Skeletal muscle tissue (tissue), 4 donors: Measurements from ENCODE around the gene RGS14. TPM values are rescaled to one million over a fixed set of nuclear protein-coding genes. Genes with fewer than 3 reads are reported as not detected.

Experiments used
- H3K27ac ChIP-seq: one replicate; pipeline ENCODE4 v1.7.0; 2013; ENCODE audit warnings: mild to moderate bottlenecking, low read depth, low read length, inconsistent platforms
- H3K27me3 ChIP-seq, 3 donors: one replicate each; pipeline ENCODE4 v1.7.0; 2013; ENCODE audit warnings: low read length in 3 of 3; ENCODE audit not compliant: control insufficient read depth in 3 of 3, insufficient read depth in 3 of 3
- H3K36me3 ChIP-seq, 3 donors: one replicate each; pipeline ENCODE4 v1.7.0; 2013; ENCODE audit warnings: low read length in 3 of 3; ENCODE audit not compliant: control insufficient read depth in 3 of 3, insufficient read depth in 3 of 3
- H3K4me1 ChIP-seq, 3 donors: one replicate each; pipeline ENCODE4 v1.7.0; 2013; ENCODE audit warnings: low read length in 3 of 3, mild to moderate bottlenecking in 3 of 3; ENCODE audit not compliant: control insufficient read depth in 3 of 3, insufficient read depth in 3 of 3
- H3K4me3 ChIP-seq, 3 donors: one replicate each; pipeline ENCODE4 v1.7.0; 2013; ENCODE audit warnings: low read length in 3 of 3
- H3K9ac ChIP-seq, 3 donors: one replicate each; pipeline ENCODE4 v1.7.0; 2013; ENCODE audit warnings: low read length in 3 of 3, mild to moderate bottlenecking in 3 of 3, moderate library complexity in 2 of 3, low read depth in 1 of 3
- H3K9me3 ChIP-seq, 3 donors: one replicate each; pipeline ENCODE4 v1.7.0; 2013; ENCODE audit warnings: low read length in 3 of 3; ENCODE audit not compliant: control insufficient read depth in 3 of 3
- total RNA-seq: library from RNA; depleted of rRNA; stranded (reverse); fragments of >200 nt; gene quantifications from one replicate; pipeline ENCODE4 v1.2.3, GENCODE V29; 2014
- donor health status: Osteomylitis.

Gene RGS14
- total RNA-seq, 1 donor from 2014 or later: 12.5 TPM

DNA sequence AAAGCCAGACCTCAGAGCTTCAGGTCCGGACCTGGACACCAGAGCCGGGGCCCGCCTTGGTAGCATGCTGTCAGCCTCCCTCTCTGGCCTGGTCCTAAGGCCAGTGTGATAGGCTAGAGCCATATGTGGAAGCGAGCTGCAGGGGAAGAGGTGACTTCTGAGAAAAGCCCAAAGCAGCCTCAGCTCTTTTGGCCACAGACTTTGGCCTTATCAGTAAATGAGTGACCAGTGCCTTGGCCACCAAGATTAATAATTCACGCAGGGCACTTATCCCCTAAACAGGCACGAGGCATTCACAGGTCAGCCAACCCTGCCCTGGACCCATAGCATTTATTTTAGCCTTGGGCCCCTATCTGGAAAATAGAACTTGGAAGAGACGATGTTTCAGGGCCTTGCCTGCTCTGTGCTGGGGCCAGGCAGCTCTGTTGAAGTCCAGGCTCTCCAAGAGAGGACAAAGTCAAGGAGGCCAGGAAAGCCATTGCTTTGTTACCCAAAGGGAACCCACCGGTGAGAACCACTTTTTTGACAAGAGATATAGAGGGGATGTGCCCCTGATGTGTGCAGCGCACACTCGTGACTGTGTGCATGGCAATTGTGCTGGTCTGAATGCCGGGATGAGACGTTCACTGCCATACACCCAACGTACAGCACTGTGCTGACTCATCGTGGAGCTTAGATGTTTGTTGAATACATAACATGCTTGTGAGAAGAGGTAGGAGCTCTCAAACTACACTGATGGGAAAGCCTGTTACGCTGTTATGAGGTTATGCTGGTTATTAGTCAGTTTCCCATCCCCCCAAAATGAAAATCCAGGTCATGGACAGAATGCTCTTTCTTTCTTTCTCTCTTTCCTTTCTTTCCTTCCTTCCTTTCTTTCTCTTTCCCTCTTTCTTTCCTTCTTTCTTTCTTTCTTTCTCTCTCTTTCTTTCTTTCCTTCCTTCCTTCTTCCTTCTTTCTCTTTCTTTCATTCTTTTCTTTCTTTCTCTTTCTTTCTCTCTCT, 21.5 kb downstream of the RGS14 start:
- Histone ChIP-seq H3K27me3 (peaks cover 0 to 15% (median 3%) of the 10 kb centered on the region in 3 donors), H3K27ac (no peak overlapping the region), H3K4me3 (no peak overlapping the region), H3K4me1 (peaks cover 8 to 18% (median 12%) of the 10 kb centered on the region in 3 donors), H3K9me3 (no peaks in the 10 kb centered on the region), H3K9ac (no peak overlapping the region), H3K36me3 (no peaks in the 10 kb centered on the region)

DNA sequence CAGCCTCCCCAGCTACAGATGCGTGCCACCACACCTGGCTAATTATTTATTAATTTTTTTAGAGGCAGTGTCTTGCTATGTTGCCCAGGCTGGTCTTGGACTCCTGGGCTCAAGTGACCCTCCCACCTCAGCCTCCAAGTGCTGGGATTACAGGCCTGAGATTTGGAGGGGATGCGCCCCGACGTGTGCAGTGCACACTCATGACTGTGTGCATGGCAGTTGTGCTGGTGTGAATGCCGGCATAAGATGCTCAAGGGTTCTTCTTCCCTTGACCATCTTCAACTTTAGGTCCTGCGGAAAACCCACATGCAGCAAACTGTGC, 23.0 kb downstream of the RGS14 start:
- H3K36me3 ChIP-seq: no peaks in the 10 kb centered on the region
- no peak overlapping the region for H3K9ac ChIP-seq
- peaks cover 0 to 15% (median 9%) of the 10 kb centered on the region in 3 donors for H3K27me3 ChIP-seq
- no peak overlapping the region for H3K4me3 ChIP-seq
- H3K4me1 ChIP-seq: peaks cover 8 to 18% (median 12%) of the 10 kb centered on the region in 3 donors
- H3K9me3 ChIP-seq: no peaks in the 10 kb centered on the region
- H3K27ac ChIP-seq: no peak overlapping the region

DNA sequence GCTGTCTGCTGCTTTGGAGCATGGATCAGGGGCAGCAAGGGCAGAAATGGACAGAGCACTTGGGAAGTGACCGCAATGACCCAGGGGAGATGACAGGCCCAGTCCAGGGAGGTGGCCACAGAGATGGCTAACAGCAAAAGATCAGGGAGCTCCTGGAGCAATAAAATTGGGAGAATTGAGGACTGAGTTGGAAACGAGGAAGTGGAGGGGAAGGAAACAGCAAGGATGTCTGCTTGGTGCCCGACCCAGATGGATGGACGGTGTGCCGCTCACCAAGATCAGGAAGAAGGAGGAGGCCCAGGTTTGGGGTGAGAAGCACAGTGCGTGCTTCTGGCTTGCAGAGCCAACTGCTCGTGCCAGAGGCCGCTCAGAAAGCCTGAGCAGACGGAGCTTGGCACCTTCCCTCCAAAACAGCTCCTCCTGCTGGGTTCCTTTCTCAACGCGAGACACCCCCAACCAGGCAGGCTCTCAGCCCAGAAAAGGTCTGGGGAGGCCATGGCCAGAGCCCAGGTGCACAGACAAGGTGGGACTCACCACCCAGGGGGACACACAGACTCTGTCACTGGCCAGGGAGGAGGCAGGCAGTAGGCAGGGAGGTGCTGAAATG, 24.8 kb downstream of the RGS14 start:
- H3K4me3 ChIP-seq: no peak overlapping the region
- peaks cover 8 to 18% (median 12%) of the 10 kb centered on the region in 3 donors for H3K4me1 ChIP-seq
- H3K27me3 ChIP-seq: peaks cover 0 to 17% (median 9%) of the 10 kb centered on the region in 3 donors
- H3K36me3 ChIP-seq: no peaks in the 10 kb centered on the region
- H3K27ac ChIP-seq: no peak overlapping the region
- H3K9me3 ChIP-seq: no peaks in the 10 kb centered on the region
- H3K9ac ChIP-seq: peak overlapping the region in 1 of 3 donors; percentile 20

DNA sequence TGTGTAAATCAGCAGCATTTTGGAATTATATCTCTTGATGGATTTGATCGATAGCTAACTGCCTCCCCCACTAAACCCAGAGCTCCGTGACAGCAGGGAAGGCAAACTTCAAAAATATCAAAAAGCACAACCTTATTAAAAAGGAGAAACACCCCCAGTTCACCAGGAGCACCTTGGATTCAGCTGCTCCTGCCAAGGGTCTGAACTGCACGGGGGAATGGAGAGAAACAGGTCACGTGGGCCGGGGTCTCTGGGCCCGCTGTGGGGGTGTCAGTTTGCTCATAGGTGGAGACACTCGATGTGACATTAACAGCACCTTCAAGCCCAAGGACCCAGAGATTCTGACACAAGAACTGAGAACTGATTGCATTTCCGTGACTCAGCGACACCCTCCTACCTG, 25.5 kb downstream of the RGS14 start:
- Histone ChIP-seq H3K27me3 (peaks cover 0 to 17% (median 9%) of the 10 kb centered on the region in 3 donors), H3K36me3 (no peaks in the 10 kb centered on the region), H3K27ac (no peak overlapping the region), H3K9ac (no peak overlapping the region), H3K4me1 (peaks cover 8 to 18% (median 12%) of the 10 kb centered on the region in 3 donors), H3K9me3 (no peaks in the 10 kb centered on the region), H3K4me3 (no peak overlapping the region)

DNA sequence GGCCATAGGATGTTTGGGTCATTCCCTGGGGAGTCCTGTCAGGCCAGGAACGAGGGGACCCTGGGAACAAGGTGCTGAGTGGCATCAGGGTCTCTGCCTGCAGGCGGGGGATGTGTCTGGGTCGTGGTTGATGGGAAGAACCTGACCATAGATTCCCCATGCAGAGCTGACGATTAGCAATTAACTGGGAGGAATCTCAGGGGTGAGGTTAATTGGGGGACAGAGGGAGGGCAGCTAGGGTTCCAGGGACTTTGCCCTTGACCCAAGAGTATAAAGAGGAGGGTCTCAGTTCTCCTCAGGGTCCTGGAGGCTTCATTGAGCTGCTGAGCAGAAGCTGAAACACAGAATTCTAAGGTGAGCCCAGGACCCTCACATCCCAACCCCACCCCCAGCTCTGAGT, 26.4 kb downstream of the RGS14 start, which contains the start of gene SLC34A1:
TSS of gene SLC34A1 (plus strand) at position 301 of the 400 bp plus-strand sequence. CDS start 1,308 bp downstream, outside the sequence.
- no peaks in the 10 kb centered on the region for H3K36me3 ChIP-seq
- H3K27me3 ChIP-seq: peaks cover 0 to 17% (median 9%) of the 10 kb centered on the region in 3 donors
- H3K4me3 ChIP-seq: no peak within 1 kb of the TSS

DNA sequence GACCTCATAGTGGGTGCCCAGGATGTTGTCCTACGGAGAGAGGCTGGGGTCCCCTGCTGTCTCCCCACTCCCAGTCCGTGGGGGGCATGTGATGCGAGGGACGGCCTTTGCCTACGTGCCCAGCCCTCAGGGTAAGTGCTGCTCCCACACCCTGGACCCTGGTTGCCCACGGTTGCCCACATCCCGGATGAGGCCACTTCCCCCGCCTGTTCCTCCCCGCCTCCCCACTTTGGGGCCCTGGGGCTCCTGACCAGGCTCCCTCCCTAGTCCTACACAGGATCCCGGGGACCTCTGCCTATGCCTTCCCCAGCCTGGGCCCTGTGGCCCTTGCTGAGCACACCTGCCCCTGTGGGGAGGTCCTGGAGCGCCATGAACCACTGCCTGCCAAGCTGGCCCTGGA, 28.0 kb downstream of the RGS14 start:
- Histone ChIP-seq H3K4me3 (no peak overlapping the region), H3K27ac (no peak overlapping the region), H3K27me3 (peaks cover 0 to 17% (median 9%) of the 10 kb centered on the region in 3 donors), H3K36me3 (no peaks in the 10 kb centered on the region), H3K4me1 (peaks cover 7 to 21% (median 18%) of the 10 kb centered on the region in 3 donors), H3K9ac (no peak overlapping the region), H3K9me3 (no peaks in the 10 kb centered on the region)

More for the DNA sequence above, 26.4 kb downstream of the RGS14 start, which contains the start of gene SLC34A1:
- Histone ChIP-seq H3K27ac (no peak within 1 kb of the TSS), H3K9ac (no peak within 1 kb of the TSS), H3K9me3 (no peaks in the 10 kb centered on the region), H3K4me1 (peaks cover 8 to 14% (median 14%) of the 10 kb centered on the region in 3 donors)

DNA sequence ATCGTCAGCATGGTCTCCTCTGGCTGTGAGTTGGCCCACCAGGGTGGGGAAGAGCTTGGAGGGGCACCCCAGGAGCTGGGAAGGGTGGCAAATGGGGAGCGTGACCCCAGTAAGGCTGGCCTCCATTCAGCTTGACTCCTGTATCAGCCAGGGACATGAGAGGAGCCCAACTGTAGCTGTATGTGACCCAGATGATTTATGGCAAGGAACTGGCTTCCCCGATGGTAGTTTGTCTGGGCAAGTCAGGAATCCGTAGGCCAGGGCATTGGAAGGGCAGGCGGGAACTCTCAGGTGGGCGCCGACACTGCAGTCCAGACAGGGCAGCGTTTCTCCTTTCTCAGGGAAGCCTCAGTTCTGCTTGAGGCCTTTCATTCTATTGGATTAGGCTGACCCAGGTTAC, 28.8 kb downstream of the RGS14 start:
- H3K9me3 ChIP-seq: no peaks in the 10 kb centered on the region
- H3K27me3 ChIP-seq: peaks cover 0 to 17% (median 9%) of the 10 kb centered on the region in 3 donors

DNA sequence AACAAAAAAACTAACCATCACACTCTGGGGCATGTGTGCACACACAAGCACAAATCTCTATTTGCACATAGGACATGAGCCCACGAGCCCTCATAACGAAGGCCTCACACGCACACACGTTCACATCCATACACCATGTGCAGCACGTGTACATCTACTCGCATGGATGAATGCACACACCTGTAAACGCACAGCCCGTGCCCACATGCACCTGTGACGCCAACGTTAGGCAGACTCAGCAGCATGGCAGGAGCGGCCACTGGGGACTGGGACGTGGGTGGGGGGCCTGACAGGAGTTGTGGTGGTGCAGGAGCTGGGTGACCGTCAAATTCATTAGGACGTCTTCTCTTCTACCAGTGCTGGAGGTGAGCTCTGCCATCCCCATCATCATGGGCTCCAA, 29.7 kb downstream of the RGS14 start:
- Histone ChIP-seq H3K36me3 (no peaks in the 10 kb centered on the region), H3K4me3 (no peak overlapping the region), H3K27ac (no peak overlapping the region)

More for the DNA sequence above, 28.8 kb downstream of the RGS14 start:
- Histone ChIP-seq H3K36me3 (no peaks in the 10 kb centered on the region), H3K4me1 (peaks cover 4 to 14% (median 10%) of the 10 kb centered on the region in 3 donors), H3K9ac (no peak overlapping the region), H3K27ac (no peak overlapping the region), H3K4me3 (no peak overlapping the region)

DNA sequence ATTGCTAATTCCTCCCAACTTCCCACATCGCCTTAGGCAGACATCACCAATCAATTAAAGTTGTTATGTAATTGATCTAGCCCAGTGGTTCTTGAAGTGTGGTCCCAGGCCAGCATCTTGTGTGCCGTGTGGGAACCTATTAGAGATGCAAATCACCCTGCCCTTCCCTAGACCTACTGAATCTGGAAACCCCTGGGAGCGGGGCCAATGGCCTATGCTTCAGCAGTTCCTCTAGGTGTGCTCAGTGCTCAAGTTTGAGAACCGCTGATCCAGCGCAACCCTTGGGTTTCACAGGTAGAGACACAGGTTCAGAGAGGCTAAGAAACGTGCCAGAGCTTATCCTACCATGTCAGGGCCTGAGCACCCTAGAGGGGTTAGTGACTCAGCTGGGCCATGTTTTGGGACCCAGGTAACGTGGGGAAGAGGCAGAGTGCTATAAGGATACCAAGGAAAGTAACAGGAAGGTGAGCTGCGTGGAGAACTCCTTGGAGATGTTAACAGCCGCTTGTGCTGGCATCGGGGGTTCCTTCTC, 30.9 kb downstream of the RGS14 start:
- Histone ChIP-seq H3K9me3 (no peaks in the 10 kb centered on the region), H3K4me1 (peaks cover 4 to 11% (median 9%) of the 10 kb centered on the region in 3 donors)

More for the DNA sequence above, 29.7 kb downstream of the RGS14 start:
- Histone ChIP-seq H3K9me3 (no peaks in the 10 kb centered on the region), H3K4me1 (peaks cover 4 to 11% (median 10%) of the 10 kb centered on the region in 3 donors), H3K27me3 (peaks cover 0 to 17% (median 9%) of the 10 kb centered on the region in 3 donors), H3K9ac (no peak overlapping the region)

More for the DNA sequence above, 30.9 kb downstream of the RGS14 start:
- Histone ChIP-seq H3K9ac (no peak overlapping the region), H3K4me3 (no peak overlapping the region), H3K36me3 (no peaks in the 10 kb centered on the region), H3K27me3 (peaks cover 0 to 9% (median 8%) of the 10 kb centered on the region in 3 donors), H3K27ac (no peak overlapping the region)
